Nephron progenitor cell (in vitro differentiated cells): ENCODE results near the gene FAM120B.

Experiments
- DNase-seq: peaks from one replicate; pipeline ENCODE4 v3.0.0; 2021
- H3K27ac Mint-ChIP-seq: 2 replicates; pipeline ENCODE4 v1.8.0; 2021; ENCODE audit warnings: mild to moderate bottlenecking, moderate library complexity, mixed read lengths
- H3K27me3 Mint-ChIP-seq: 2 replicates; pipeline ENCODE4 v1.8.0; 2021; ENCODE audit warnings: mild to moderate bottlenecking, low read depth, mixed read lengths; ENCODE audit not compliant: poor library complexity
- H3K36me3 Mint-ChIP-seq: 2 replicates; pipeline ENCODE4 v1.8.0; 2021; ENCODE audit warnings: low read depth, mixed read lengths
- H3K4me1 Mint-ChIP-seq: 2 replicates; pipeline ENCODE4 v1.8.0; 2021; ENCODE audit warnings: mixed read lengths
- H3K4me3 Mint-ChIP-seq: 2 replicates; pipeline ENCODE4 v1.8.0; 2021; ENCODE audit warnings: mild to moderate bottlenecking, moderate library complexity, mixed read lengths
- H3K9me3 Mint-ChIP-seq: 2 replicates; pipeline ENCODE4 v1.8.0; 2021; ENCODE audit warnings: mild to moderate bottlenecking, moderate library complexity, mixed read lengths
- TF ChIP-seq, protein P1 (sequence below): fragments of 200-600 bp; sonication (generic); IDR thresholded peaks from 2 replicates; pipeline ENCODE4 v1.5.0; 2021; ENCODE audit warnings: antibody characterized with exemption

FAM120B gene

GRCh38 chr6:170371080-170371479 is 64.5 kb downstream of the FAM120B start:
- Mint-ChIP-seq H3K27ac (no peak overlapping the region), H3K9me3 (no peaks in the 10 kb centered on the region), H3K36me3 (peaks cover 55% of the 10 kb centered on the region), H3K4me3 (no peak overlapping the region), H3K27me3 (no peaks in the 10 kb centered on the region), H3K4me1 (peaks cover 28% of the 10 kb centered on the region)
- TF ChIP-seq, protein P1, sequence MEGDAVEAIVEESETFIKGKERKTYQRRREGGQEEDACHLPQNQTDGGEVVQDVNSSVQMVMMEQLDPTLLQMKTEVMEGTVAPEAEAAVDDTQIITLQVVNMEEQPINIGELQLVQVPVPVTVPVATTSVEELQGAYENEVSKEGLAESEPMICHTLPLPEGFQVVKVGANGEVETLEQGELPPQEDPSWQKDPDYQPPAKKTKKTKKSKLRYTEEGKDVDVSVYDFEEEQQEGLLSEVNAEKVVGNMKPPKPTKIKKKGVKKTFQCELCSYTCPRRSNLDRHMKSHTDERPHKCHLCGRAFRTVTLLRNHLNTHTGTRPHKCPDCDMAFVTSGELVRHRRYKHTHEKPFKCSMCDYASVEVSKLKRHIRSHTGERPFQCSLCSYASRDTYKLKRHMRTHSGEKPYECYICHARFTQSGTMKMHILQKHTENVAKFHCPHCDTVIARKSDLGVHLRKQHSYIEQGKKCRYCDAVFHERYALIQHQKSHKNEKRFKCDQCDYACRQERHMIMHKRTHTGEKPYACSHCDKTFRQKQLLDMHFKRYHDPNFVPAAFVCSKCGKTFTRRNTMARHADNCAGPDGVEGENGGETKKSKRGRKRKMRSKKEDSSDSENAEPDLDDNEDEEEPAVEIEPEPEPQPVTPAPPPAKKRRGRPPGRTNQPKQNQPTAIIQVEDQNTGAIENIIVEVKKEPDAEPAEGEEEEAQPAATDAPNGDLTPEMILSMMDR: no peak
- no peak for DNase-seq

- no peak overlapping the region for H3K27ac Mint-ChIP-seq
- TF ChIP-seq, protein P1: no peak
- H3K4me1 Mint-ChIP-seq: peaks cover 28% of the 10 kb centered on the region
- peaks cover 55% of the 10 kb centered on the region for H3K36me3 Mint-ChIP-seq
- H3K27me3 Mint-ChIP-seq: no peaks in the 10 kb centered on the region
- no peak for DNase-seq
- no peaks in the 10 kb centered on the region for H3K9me3 Mint-ChIP-seq
- H3K4me3 Mint-ChIP-seq: no peak overlapping the region
Measured at GRCh38 chr6:170371588-170371987, 65.0 kb downstream of the FAM120B start.

- no peak overlapping the region for H3K4me3 Mint-ChIP-seq
- no peak for DNase-seq
- peaks cover 27% of the 10 kb centered on the region for H3K4me1 Mint-ChIP-seq
- peaks cover 48% of the 10 kb centered on the region for H3K36me3 Mint-ChIP-seq
- no peaks in the 10 kb centered on the region for H3K9me3 Mint-ChIP-seq
- TF ChIP-seq, protein P1: no peak
- H3K27ac Mint-ChIP-seq: no peak overlapping the region
- no peaks in the 10 kb centered on the region for H3K27me3 Mint-ChIP-seq
Measured at GRCh38 chr6:170372380-170373325, 66.1 kb downstream of the FAM120B start.

DNA sequence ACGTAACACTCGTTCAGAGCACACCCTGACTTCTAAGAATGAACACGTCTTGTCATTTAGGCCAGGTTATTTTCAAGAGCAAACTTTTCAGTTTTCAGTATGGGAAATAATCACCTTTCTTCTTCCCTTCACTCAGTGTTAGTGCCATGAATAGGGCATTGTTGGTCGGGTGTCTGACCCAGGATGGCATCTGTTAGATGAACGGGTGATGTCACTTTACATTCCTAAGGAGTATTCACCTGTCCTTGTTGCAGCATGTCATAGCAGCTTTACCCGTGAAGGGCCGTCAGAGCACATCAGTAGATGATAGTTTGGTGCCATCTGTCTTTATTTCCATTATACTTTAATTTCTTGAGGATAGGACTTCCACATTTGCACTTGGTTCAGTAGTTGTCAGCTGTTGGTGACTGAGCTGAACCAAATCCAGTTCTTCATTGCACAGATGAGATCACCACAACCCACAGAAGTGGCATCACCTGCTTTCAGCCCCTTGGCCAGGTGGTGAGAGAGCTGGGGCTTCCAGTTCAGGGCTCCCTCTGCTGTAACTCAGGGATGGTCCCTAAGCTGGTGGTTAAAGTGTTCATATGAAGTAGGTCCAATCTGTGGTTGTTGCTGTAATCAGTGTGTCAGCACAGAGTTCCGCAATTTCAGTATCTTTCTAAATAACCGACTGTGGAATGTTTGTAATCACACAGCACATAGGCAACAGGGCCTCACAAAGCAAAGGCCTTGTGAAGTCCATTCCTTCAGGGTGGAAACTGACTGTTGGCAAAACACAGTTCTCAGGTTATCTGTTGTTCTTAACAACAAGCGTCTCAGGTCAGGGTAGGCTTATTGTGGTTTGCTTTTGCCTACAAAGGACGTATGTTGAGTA is 68.2 kb downstream of the FAM120B start:
- no peak for DNase-seq
- Mint-ChIP-seq H3K4me3 (no peak overlapping the region), H3K36me3 (peaks cover 47% of the 10 kb centered on the region), H3K27ac (no peak overlapping the region), H3K4me1 (peaks cover 27% of the 10 kb centered on the region), H3K9me3 (no peaks in the 10 kb centered on the region), H3K27me3 (peaks cover 3% of the 10 kb centered on the region)
- TF ChIP-seq, protein P1: no peak

- no peaks in the 10 kb centered on the region for H3K9me3 Mint-ChIP-seq
- H3K27me3 Mint-ChIP-seq: peaks cover 3% of the 10 kb centered on the region
- TF ChIP-seq, protein P1: no peak
- peaks cover 50% of the 10 kb centered on the region for H3K36me3 Mint-ChIP-seq
- H3K4me3 Mint-ChIP-seq: no peak overlapping the region
- peaks cover 23% of the 10 kb centered on the region for H3K4me1 Mint-ChIP-seq
- no peak for DNase-seq
- no peak overlapping the region for H3K27ac Mint-ChIP-seq
Measured at GRCh38 chr6:170375661-170376060, 69.1 kb downstream of the FAM120B start.
